ENCODE measurements around the gene SCP2.

- TF ChIP-seq CTCF (IDR thresholded peaks at IDR 0.05), result no peak
- TF ChIP-seq ZFX (IDR thresholded peaks at IDR 0.05; ENCODE audit: borderline replicate concordance), result no peak
Observed at GRCh38 chr1:53080041-53080440, 153.0 kb downstream of the SCP2 start.

Data from 22Rv1 (cell line).